HG03558 (cell line): Measurements from ENCODE around the gene ASCL5.

Experiments
- ATAC-seq: cut with Tn5 transposase; IDR thresholded peaks from one replicate; pipeline ENCODE4 v1.9.1; 2021; ENCODE audit warnings: moderate number of reproducible peaks; ENCODE audit not compliant: unreplicated experiment; ENCODE audit errors: extremely low read depth

The ASCL5 gene

DNA sequence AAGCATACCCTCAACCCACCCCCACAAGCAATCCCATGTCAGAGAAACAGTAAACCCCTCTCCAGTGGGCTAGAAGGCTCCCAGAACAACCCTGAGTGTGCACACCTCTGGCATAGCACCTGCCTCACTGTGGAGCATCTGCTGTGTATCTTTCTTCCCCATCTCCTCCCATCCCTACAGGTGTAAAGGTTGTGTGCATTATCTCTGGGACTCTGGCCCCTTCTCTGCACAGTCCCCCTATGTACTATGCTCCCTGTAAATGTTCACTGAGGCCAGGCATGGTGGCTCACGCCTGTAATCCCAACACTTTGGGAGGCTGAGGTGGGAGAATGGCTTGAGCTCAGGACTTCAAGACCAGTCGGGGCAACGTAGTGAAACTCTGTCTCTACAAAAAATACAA, 14.1 kb downstream of the ASCL5 start:
- ATAC-seq, result no peak

DNA sequence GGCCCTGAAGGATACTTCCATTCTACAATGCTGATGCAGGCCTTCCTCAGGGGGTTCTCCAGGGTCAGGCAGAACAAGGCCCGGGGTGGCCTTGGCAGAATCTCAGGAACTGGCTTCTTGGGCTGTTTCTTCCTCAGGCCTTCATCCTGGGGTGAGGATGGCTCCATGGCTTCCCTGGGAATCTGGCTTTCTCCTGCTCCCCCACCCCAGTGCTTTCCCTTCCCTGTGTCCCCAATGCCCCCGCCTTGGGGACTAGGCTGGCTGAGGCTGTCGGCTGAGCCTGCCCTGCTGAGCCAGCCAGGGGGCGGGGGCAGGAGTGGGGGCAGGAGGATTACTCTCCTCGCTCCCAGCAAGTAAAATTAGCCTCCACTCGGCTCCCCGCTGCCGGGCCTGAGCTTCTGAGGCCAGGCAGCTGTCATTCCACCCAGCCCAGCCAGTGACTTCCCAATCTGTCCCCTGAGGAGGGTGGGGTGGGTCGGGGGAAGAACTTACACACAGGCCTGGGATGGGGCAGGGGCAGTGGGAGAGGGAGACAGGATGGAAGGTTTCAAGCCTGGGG, 14.7 kb downstream of the ASCL5 start, which contains the start of gene CACNA1S:
Gene CACNA1S (minus strand): TSS at position 254 of the 559 bp plus-strand sequence. CDS start 87 bp downstream, at position 167.
- no peak for ATAC-seq

DNA sequence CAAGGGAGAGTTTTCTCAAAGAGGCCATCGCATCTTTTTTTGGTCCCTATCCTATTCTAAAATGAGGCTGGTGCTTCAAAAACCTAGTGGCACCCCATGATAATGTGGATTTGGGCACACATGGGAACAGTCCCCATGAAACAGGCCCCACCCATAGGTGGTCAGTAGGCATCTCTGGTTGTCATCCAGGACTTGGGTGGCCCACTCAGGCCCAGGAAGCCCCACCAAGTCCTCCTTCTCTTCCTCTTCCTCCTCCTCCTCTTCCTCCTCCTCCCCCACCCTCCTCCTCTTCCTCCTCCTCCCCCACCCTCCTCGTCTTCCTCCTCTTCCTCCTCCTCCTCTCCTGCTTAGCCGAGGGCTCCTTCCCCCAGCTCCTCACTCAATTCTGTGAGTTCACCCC, 15.3 kb downstream of the ASCL5 start:
- ATAC-seq, result no peak

DNA sequence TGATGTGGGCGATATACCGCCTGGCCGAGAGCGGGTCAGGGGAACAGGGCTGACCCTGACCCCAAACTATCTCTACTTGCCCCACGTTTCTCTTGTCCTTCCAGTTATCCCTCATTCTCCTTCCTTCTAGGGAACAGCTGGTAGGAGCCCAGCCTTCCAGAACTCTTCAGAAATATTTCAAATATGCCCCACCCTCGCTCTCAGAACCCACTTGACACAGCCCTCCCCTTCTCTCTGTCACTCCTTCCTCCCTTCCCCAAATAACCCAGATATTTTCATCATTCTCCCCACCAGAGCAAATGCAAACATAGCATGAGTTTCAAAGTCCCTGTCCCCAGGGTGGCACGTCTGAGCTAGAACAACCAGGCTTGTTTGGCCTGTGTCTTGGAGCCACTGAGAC, 15.8 kb downstream of the ASCL5 start:
- ATAC-seq, result no peak

DNA sequence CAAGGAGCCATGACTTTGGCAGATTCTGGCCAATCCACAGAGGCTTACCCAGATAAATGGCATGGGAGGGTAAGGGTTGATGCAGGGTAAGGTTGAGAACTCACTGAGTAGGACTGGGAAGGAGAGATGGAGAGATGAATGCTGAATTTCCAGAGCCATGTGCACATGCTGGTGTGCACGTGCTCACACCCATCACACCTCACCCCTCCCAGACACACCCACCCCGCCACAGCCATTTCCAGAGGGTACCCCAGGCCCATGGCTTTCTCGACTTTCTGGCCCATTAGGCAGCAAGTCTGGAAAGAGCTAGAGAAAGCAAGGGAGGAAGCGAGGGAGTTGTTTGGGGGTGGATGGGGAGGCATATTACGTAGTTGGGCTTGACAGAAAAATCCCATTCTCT, 16.4 kb downstream of the ASCL5 start:
- no peak for ATAC-seq

DNA sequence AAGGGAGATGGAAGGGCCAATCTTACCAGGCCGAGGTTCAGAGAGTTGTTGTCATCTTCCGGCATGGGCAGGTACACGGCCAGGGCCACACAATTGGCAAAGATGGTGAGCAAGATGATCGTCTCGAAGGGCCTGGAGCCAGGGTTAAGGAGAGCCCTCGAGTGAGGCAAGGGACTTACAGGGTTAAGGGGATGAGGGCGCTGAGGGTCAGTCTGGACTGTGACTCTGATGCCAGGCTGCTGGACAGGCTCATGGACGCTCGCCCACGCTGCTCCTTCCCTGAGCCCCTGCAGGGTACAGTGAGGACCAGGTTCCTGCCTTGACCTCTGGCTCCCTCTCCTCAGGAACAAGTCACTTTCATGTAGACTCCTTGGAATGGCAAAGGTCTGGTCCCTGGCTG, 16.8 kb downstream of the ASCL5 start:
- ATAC-seq, result no peak

DNA sequence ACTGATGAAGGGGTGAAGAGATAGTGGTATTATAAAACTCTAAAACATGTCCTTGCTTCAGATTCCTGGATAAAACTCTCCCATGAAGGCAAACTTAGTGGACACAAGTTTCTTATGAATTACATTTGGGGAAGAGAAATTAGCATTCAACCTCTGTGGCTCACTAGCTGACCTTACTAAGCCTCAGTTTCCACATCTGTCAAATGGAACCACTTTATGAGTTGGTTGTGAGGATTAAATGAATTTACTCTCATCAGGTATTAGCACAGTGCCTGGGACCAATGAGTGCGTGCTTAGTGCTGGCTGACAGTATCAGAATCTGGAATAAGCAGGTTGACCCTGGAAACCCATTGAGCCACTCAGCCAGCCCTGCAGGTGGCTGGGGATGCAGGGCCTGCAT, 17.3 kb downstream of the ASCL5 start:
- no peak for ATAC-seq

DNA sequence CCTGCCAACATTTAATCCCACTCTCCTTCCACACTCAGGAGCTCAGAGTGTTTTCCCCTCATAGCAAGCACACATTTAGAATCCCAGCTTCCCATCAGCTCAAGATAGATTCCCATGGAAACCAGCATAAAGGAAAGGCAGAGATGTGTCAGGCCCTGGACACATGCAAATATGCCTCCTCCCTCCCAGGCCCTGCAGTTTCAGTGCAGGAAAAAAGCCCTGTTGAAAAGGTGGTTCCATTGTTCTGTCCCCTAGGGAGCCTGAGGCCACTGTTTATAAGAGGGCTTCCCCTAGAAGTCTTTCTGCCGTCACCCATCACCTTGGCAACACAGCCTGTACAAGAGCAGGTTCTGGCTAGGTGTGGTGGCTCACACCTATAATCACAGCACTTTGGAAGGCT, 18.4 kb downstream of the ASCL5 start:
- no peak for ATAC-seq

DNA sequence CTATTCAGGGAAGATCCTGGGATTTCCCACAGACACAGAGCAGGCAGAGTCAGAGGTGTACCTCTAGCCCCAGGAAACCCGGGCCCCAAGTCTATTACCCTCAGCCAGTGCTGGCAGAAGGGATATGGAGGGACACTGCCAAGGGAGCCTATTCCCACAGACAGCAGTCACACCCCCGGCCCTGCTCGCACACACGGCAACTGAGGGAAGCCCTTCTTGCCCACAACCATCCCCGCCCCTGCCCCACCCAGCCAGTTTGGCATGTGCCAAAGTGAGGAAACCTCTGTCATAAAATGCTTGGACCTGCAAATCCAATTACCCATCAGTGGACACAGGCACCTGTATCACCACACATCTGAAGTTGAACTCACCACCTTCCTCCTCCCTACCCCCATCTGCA, 21.3 kb downstream of the ASCL5 start:
- ATAC-seq, result no peak

DNA sequence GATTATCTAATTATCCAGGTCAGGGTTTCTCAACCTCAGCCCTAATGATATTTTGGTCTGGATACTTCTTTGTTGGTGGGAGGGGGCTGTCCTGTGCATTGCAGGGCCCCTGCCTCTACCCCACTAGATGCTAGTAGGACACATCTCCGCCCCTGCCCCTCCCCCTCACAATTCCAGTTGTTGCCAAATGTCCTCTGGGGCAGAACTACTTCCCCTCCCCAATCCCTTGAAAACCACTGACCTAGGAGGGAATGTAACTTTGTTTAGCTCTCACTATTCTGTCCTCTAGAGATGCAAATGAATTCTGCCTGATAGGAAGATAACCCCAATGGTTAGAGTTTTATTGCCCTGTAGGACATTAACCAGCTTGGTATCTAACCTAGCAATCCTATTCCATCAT, 22.8 kb downstream of the ASCL5 start:
- ATAC-seq, result no peak

DNA sequence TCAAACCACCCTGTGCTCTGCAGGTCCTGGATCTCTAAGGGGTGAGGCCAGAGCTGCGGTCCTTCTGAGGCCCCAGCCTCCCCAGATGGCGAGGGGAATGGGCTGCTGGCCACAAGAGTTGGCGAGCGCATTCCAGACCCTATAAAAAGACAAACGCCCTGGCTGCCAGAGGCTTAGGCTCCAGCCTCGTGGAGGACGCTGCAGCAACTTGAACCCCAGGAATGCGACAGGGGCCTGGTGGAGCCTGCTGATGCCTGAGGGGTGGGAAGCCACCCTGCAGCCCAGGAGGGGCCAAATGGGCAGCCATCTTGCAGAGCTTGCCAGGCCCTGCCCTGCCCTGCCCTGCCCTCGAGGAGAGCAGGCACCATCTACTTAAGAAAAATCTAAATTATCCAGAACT, 23.3 kb downstream of the ASCL5 start:
- no peak for ATAC-seq

DNA sequence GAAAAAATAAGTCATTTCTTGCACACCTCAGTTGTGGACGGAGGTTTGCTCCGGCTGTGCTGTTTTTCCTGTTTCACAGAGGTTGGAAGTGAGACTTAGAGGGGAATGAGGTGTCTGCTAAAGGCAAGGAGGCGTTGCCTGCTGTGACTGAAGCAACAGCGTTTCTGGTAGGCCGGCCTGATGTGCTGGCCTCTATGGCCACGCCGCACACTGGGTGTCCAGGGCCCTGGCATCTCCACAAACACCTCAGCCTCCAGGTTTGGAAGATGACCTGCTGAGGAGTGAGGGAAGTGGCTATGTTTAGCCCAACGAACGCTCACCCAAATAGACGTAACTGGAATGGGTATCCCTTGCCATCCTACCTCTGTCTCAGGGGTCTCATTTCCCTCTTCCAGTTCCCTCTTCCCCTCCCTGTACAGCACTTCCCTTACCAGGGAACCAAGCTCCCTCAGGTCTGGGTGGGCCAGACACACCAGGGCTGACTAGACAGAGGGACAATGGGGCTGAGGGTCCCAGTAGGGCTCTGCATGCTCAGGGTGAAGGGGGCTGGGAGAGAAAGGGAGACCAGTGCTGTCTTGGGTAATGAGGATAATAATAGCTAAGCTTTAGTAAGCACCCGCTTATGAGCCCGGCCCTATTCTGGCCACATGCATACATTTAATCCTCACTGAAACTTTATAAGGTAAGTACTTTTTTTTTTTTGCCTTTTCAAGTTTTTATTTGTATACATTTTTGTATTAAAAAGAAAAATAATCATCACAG, 26.6 kb downstream of the ASCL5 start:
- ATAC-seq, result no peak

DNA sequence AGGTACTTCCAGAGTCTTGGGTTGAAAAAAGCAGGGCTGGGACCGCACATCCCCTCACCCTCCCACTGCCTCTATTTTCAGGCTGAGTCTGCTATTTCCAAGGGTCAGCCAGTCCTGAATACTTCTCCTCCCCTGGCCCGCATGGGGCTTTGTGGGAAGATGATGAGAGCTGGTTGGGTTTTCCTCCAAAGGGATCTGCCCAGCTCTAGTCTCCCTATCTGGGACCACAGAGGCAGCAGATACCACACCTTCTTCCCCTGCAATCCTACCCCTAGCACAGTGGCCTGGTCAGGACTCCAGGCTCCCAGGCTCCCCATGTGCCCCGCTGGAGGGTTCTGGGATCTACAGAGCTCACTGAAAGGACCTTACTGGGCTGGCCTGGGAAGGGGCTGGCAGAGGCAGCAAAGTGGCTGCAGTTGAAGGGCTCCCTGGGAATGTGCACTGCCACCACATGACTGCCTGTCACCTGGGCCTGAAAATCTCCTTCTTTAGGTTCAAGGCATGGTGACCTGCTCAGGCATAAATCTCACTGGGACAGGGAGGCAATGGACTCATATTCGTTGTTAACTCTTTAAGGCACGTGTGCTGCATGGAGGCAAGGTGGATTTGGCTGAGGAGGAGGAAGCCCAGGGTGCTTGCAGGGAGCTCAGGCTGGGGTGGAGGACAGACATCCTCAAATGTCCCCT, 27.8 kb downstream of the ASCL5 start:
- no peak for ATAC-seq

DNA sequence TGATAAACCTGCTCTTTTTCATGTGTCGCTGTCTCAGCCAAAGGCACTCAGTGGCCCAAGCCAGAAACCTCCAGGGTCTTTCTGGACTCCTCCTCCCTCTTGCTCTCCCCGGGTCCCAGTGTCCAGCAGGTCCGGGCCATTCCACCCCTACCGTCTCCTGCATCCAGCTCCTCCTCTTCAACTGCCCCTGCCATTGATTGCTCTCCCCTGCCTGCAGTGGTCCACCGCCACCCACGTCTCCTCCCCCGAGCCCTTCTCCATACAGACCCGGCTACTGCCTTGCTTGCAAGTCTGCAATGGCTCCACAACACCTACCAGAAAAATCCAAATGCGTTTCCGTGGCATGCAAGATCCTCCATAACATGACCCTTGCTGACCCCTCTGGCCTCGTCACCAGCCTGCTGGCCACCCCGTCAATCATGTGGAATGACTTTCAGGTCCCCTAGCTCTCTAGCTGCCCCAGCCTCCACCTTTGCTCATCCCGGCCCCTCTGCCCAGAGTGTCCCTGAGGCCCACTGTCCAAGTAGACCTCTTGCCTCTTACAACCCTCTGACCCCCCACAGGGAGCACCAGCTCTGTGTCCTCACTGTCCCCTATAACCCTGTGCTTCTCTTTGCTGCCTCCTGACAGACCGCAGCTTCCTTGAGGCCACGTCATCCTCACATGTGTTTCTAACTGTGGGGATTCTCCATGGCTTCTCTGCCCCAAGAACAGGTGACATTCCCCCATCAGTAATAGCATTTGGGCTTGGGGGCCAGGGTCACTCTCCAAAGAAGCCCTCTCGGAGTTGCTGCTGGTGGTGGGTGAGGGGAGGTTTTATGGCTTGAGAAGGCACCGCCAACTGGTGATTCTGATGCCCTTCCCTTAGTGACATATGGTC, 29.8 kb downstream of the ASCL5 start:
- no peak for ATAC-seq

DNA sequence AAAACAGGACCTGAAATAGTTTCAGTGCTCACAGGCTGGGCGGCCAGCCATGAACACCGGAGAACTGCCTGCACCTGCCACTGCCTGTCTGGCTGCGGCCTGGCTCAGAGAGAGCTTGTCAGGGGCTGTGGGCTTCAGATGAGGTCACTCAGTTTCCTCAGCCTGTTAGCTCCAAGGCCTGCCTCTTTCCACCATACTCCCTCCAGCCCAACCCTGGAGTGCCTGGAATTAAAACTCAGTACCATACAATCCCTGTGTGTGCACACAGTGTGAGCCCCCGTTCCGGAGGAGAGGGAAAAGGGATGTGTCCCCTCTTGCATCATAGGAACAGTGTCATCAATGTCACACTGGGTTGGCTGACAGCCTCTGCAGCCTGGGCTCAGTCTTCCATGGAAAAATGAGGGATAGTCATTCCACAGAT, 30.9 kb downstream of the ASCL5 start:
- no peak for ATAC-seq

DNA sequence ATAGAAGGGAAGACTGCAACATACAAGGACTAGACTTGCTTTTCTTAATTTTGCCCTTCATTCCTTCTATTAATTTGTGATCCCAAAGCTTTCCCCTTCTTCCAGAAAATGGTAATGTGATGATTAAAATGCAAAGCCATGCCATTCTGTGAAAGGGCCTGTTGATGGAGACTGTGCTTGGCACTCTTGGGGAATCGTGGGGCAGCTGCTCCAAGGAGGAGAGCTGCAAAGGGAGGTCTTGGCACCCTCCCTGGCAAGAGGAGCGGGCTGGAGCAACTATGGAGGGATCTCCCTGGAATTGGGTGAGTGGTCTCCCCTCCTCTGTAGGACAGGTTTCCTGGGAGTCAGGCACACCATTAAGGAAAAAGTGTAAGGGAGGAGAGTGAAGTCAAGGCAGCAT, 31.4 kb downstream of the ASCL5 start:
- ATAC-seq, result no peak

DNA sequence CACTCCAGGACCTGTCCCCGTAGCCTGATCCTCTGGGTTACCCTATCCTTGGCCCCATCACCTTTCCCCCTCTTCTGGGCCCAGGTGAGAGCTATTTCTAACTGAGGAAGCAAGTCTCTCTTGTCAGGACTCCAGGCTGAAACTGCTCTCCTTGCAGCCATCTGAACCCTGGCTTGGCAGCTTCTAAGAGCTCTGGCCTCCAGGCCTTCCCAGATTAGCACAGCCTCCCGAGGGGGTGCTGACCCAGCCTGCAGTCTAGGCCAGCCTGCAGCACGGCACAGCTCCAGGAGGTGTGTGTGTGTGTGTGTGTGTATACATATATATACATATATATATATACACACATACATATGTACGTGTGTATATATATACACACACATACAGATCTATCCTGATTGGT, 32.2 kb downstream of the ASCL5 start:
- ATAC-seq, result no peak

DNA sequence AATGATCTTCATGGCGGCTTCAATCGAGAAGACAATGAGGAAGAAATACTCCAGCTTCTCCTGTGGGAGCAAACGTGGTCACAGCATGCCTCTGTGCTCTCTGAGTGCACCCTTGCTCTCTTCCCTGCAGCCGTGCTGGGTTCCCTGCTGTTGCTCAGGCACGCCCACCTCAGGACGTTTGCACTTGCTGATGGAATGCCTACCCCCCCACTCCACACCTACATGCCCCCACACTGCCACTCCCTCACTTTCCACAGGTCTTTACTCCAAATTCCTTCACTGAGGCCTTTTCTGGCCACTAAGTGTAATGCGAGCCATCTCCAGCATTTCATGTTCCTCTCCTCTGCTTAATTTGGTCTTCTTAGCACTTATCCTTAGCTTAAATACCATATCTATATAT, 33.0 kb downstream of the ASCL5 start:
- ATAC-seq, result no peak

DNA sequence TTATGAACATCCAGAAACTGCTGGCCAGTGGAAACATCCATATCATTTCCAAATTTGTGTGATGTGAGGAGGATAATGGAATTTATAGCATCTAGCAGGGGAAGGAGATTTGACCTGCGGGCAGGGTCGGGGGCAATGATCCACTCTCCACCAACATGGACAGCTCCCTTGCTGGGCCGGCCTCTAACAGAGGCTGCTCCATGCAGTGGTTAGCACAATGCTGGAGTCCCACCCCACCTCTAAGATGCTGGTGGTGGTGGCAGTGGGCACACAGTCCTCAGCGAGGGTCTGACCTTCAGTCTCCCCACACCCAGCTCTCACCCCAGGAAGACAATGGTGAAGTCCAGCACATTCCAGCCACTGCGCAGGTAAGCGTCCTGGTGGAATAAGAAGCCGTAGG, 33.4 kb downstream of the ASCL5 start:
- no peak for ATAC-seq

DNA sequence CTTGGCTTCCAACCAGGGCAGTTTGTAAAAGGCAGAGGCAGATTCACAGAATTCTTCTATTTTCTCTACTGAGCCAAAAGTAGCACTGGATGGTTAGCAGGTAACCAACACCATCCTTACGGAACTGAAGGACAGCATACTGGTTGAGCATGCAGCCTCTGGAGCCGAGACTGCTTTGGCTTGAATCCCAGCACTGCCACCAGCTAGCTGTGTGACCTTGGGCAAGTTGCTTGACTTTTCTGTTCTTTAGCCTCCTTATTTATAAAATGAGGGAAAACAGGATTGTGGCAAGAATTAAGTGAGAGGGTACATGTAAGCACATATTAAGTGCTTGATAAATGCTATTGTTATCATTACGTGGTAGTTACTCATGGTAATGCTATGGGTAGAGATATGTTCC, 34.2 kb downstream of the ASCL5 start:
- ATAC-seq, result no peak

DNA sequence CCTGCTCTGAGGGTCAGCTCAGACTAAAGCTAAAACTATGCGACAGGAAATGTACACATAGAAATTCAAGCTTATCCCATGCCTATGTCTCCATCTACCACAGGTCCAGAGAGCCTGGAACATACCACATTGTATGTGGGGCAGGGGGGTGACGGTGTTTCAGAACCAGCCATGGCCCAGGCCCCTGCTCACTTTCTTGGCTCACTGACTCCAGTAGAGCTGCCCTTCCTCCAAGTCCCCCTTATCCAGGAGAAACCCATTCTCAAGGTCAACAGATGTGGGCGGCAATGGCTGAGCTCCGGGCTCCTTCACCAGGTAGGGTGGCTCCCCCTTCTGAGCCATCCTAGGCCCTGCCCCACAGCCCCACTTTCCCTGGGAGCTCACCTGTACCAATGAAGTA, 35.7 kb downstream of the ASCL5 start:
- no peak for ATAC-seq
